HepG2 (cell line): ENCODE data around the gene GMPR. TPM values are rescaled to one million over a fixed set of nuclear protein-coding genes. Genes with fewer than 3 reads are reported as not detected.

Experiments used
- ATAC-seq: fragments of 200-7000 bp; cut with Tn5 transposase; 3 replicates; pipeline ENCODE4 v1.9.1; 2020; ENCODE audit warnings: mild to moderate bottlenecking, moderate library complexity
- BruUV-seq: library from RNA; stranded (reverse); fragments of 400-500 nt; replicated peaks from 2 replicates; lab custom pipeline; 2021; lab: Mats Ljungman, UMichigan
- CTCF ChIA-PET: fragments of 300-600 bp; formaldehyde crosslinking; extraction: SDS; loops from one replicate; lab custom pipeline; 2021; ENCODE audit warnings: low total read pairs, inconsistent platforms, low intra/inter-chr PET ratio; lab: Yijun Ruan, JAX
- POLR2A ChIA-PET: fragments of 350-600 bp; sonication (Branson Sonifier 250); formaldehyde crosslinking; loops from one replicate; lab custom pipeline; 2020; ENCODE audit warnings: antibody characterized with exemption, inconsistent platforms; lab: Yijun Ruan, JAX
- DNase-seq: peaks from one replicate; pipeline ENCODE4 v3.0.0-alpha.2; 2015; ENCODE audit warnings: low spot score
- FAIRE-seq: peaks from 3 replicates; lab custom pipeline; 2011; peaks lifted over from hg19 to GRCh38; lab: Jason Lieb, UNC
- H2AFZ ChIP-seq: one replicate; pipeline ENCODE4 v1.6.1; 2011; ENCODE audit warnings: low read length, inconsistent platforms
- H3K27ac ChIP-seq: fragments of 300-600 bp; 3 replicates; pipeline ENCODE4 v1.8.0; 2011; ENCODE audit warnings: mixed run types, mild to moderate bottlenecking, mixed read lengths, low read length, inconsistent platforms; ENCODE audit not compliant: insufficient read depth; ENCODE audit errors: extremely low read length
- H3K27me3 ChIP-seq, 2 experiments: fragments of 200-600 bp in 1 of 2; 2 replicates in 1 of 2; 3 replicates in 1 of 2; pipeline versions ENCODE4 v1.6.0 to v1.8.0; 2011; ENCODE audit warnings: low read length in 2 of 2, mild to moderate bottlenecking in 2 of 2, moderate library complexity in 2 of 2, inconsistent platforms in 1 of 2; ENCODE audit not compliant: insufficient read depth in 2 of 2, control insufficient read depth in 1 of 2
- H3K36me3 ChIP-seq, 2 experiments: fragments of 200-600 bp in 1 of 2; replicated peaks in 1 of 2; 2 replicates in 1 of 2; 3 replicates in 1 of 2; pipeline versions ENCODE4 v1.5.1 to v1.8.0; 2011; ENCODE audit warnings: low read length in 2 of 2, inconsistent platforms in 1 of 2; ENCODE audit not compliant: insufficient read depth in 2 of 2, control insufficient read depth in 1 of 2
- H3K4me1 ChIP-seq: 2 replicates; pipeline ENCODE4 v1.5.1; 2012; ENCODE audit warnings: low read length, inconsistent platforms; ENCODE audit not compliant: insufficient read depth
- H3K4me2 ChIP-seq: 2 replicates; pipeline ENCODE4 v1.6.0; 2011; ENCODE audit warnings: low read depth, low read length, inconsistent platforms
- H3K4me3 ChIP-seq, 3 experiments: fragments of 200-600 bp in 1 of 3; sonication (generic), shearing (Covaris generic) in 1 of 3; replicated peaks in 1 of 3; 2 replicates each; pipeline ENCODE4 v1.5.1; 2011 to 2016; ENCODE audit warnings: low read length in 3 of 3, inconsistent platforms in 2 of 3, low read depth in 2 of 3, mild to moderate bottlenecking in 2 of 3, control low read depth in 1 of 3, mixed read lengths in 1 of 3; ENCODE audit not compliant: insufficient read depth in 1 of 3
- H3K79me2 ChIP-seq: one replicate; pipeline ENCODE4 v1.6.1; 2011; ENCODE audit warnings: low read length, inconsistent platforms; ENCODE audit not compliant: insufficient read depth
- H3K9ac ChIP-seq: 2 replicates; pipeline ENCODE4 v1.6.0; 2011; ENCODE audit warnings: mild to moderate bottlenecking, low read depth, low read length, inconsistent platforms; ENCODE audit not compliant: insufficient read depth
- H3K9me3 ChIP-seq: 2 replicates; pipeline ENCODE4 v1.5.1; 2012; ENCODE audit warnings: mild to moderate bottlenecking, low read length
- H4K20me1 ChIP-seq: 2 replicates; pipeline ENCODE4 v1.6.0; 2011; ENCODE audit warnings: inconsistent platforms, mild to moderate bottlenecking, low read length, moderate library complexity; ENCODE audit not compliant: insufficient read depth
- CTCF ChIP-seq: sonication (generic); formaldehyde crosslinking; IDR thresholded peaks from 2 replicates; pipeline ENCODE4 v1.5.0; 2020; ENCODE audit warnings: mild to moderate bottlenecking, missing genetic modification reagents, moderate library complexity
- ETS1 ChIP-seq: sonication (generic); formaldehyde crosslinking; IDR thresholded peaks from 2 replicates; pipeline ENCODE4 v1.4.0; 2020; ENCODE audit warnings: missing genetic modification reagents
- HDAC2 ChIP-seq: sonication (generic); formaldehyde crosslinking; IDR thresholded peaks from 2 replicates; pipeline ENCODE4 v1.4.0; 2020; ENCODE audit warnings: missing genetic modification reagents
- HOXA7 ChIP-seq: sonication (generic); formaldehyde crosslinking; IDR thresholded peaks from 2 replicates; pipeline ENCODE4 v1.8.1; 2022; ENCODE audit warnings: mild to moderate bottlenecking, missing genetic modification reagents, moderate library complexity
- KMT2B ChIP-seq: IDR thresholded peaks from 2 replicates; pipeline ENCODE4 v1.6.1; 2016; ENCODE audit warnings: missing genetic modification reagents, missing compliant biosample characterization
- MAFF ChIP-seq: IDR thresholded peaks from 2 replicates; pipeline ENCODE4 v1.6.1; 2011; ENCODE audit warnings: low read depth, low read length, improper control_type of control experiment
- MYC ChIP-seq: sonication (generic); formaldehyde crosslinking; IDR thresholded peaks from 2 replicates; pipeline ENCODE4 v1.9.0; 2021; ENCODE audit warnings: missing genetic modification reagents, borderline replicate concordance
- NFKBIZ ChIP-seq: IDR thresholded peaks from 2 replicates; pipeline ENCODE4 v1.6.1; 2018; ENCODE audit warnings: missing genetic modification reagents, missing compliant biosample characterization
- SSRP1 ChIP-seq: IDR thresholded peaks from 2 replicates; pipeline ENCODE4 v1.6.1; 2016; ENCODE audit warnings: control low read depth
- ZNF766 ChIP-seq: sonication (generic); formaldehyde crosslinking; IDR thresholded peaks from 2 replicates; pipeline ENCODE4 v1.5.0; 2020; ENCODE audit warnings: missing genetic modification reagents, borderline replicate concordance
- ZNF773 ChIP-seq: sonication (generic); formaldehyde crosslinking; IDR thresholded peaks from 2 replicates; pipeline ENCODE4 v1.4.0; 2020; ENCODE audit warnings: missing genetic modification reagents, borderline replicate concordance
- ZSCAN5A ChIP-seq: sonication (generic); formaldehyde crosslinking; IDR thresholded peaks from 2 replicates; pipeline ENCODE4 v1.8.0; 2022; ENCODE audit warnings: mild to moderate bottlenecking, missing genetic modification reagents, borderline replicate concordance
- WGBS: methylation state at CpG from one replicate; pipeline ENCODE4 v1.1.6; 2017; ENCODE audit warnings: low lambda C conversion rate; 5-methylcytosine and 5-hydroxymethylcytosine counted together
- in situ Hi-C: cut with HindIII; loops from 2 replicates; pipeline ENCODE4 v1.10.0; 2017; ENCODE audit warnings: low pct_unique_long_range_greater_than_20kb; ENCODE audit not compliant: extremely low pct_ligation_motif_present
- intact Hi-C: fragments of 100-400 bp; cut with micrococcal nuclease; formaldehyde crosslinking; loops from one replicate; pipeline ENCODE4 v1.10.0; 2022; ENCODE audit not compliant: unreplicated experiment
- polyA plus RNA-seq, 8 experiments: library from polyadenylated mRNA; depleted of rRNA in 3 of 8; stranded (reverse) in 7 of 8; unstranded in 1 of 8; fragments of >200 nt; fragmentation: Illumina TruSeq in 4 of 8; extraction: Trizol in 4 of 8; gene quantifications; 2 replicates each; pipeline versions ENCODE4 v1.2.1 to v1.2.3, GENCODE V29; 2011 to 2016; ENCODE audit warnings: low read depth in 4 of 8, missing spikeins in 1 of 8, mixed read lengths in 1 of 8; ENCODE audit not compliant: insufficient read depth in 1 of 8
- total RNA-seq, 5 experiments: library from RNA; depleted of rRNA; stranded (reverse); fragments of >200 nt; fragmentation: Illumina TruSeq; extraction: Trizol; gene quantifications; 2 replicates each; pipeline ENCODE4 v1.2.3, GENCODE V29; 2016; ENCODE audit warnings: low read depth in 1 of 5

GMPR gene
- total and polyA plus RNA-seq, 2 of the 13 experiments (the other 11 are each of a cell fraction or from before 2014, with no cell fraction given), result not detected

GRCh38 chr6:16222826-16223225, 15.6 kb upstream of the GMPR start:
- Histone ChIP-seq H3K27me3 (peaks cover 1 to 15% of the 10 kb centered on the region in 2 experiments; a peak in 3 of 5 replicates), H2AFZ (no peak overlapping the region), H3K79me2 (no peaks in the 10 kb centered on the region), H3K9ac (no peak overlapping the region), H3K9me3 (no peaks in the 10 kb centered on the region), H3K27ac (no peak overlapping the region), H4K20me1 (no peaks in the 10 kb centered on the region), H3K4me2 (no peak overlapping the region), H3K36me3 (no peaks in the 10 kb centered on the region), H3K4me1 (no peaks in the 10 kb centered on the region), H3K4me3 (no peak overlapping the region)
- no peak for ATAC-seq
- 43% methylated on average over 3 of the region's 3 CpGs for WGBS
- no peak for DNase-seq
- CTCF ChIA-PET, result no interaction called here
- in situ Hi-C loops (no loop called here), intact Hi-C loops (no loop called here)
- TF ChIP-seq CTCF (CRISPR knock-in tag), result no peak
- TF ChIP-seq HOXA7 (CRISPR knock-in tag), result no peak
- no peak for TF ChIP-seq ZNF773 (CRISPR knock-in tag)
- no peak for TF ChIP-seq MAFF
- no peak for TF ChIP-seq HDAC2
- no TSS peak for BruUV-seq
- POLR2A ChIA-PET, result no interaction called here
- FAIRE-seq, result no peak

- no peaks in the 10 kb centered on the region for H3K4me1 ChIP-seq
- 44% methylated on average over 7 of the region's 7 CpGs for WGBS
- ChIA-PET CTCF (no interaction called here), POLR2A (no interaction called here)
- H2AFZ ChIP-seq, result no peak overlapping the region
- ATAC-seq (no peak), FAIRE-seq (no peak), DNase-seq (no peak)
- no TSS peak for BruUV-seq
- no peaks in the 10 kb centered on the region for H3K9me3 ChIP-seq
- intact Hi-C loops, result no loop called here
- no peak overlapping the region for H3K4me3 ChIP-seq
- H3K4me2 ChIP-seq, result no peak overlapping the region
- no peaks in the 10 kb centered on the region for H4K20me1 ChIP-seq
- H3K79me2 ChIP-seq, result no peaks in the 10 kb centered on the region
- H3K27me3 ChIP-seq, result peaks cover 1 to 20% of the 10 kb centered on the region in 2 experiments; a peak in 3 of 5 replicates
- H3K27ac ChIP-seq, result no peak overlapping the region
- H3K36me3 ChIP-seq, result no peaks in the 10 kb centered on the region
- in situ Hi-C loops, result no loop called here
- H3K9ac ChIP-seq, result no peak overlapping the region
- TF ChIP-seq SSRP1 (no peak), ZSCAN5A (CRISPR knock-in tag) (no peak), ETS1 (no peak), ZNF766 (CRISPR knock-in tag) (no peak), KMT2B (CRISPR knock-in tag) (no peak), MYC (CRISPR knock-in tag) (no peak), NFKBIZ (no peak)
Observed at GRCh38 chr6:16223362-16223761, 15.0 kb upstream of the GMPR start.
